Stimulated activated CD4-positive, alpha-beta T cell treated with anti-CD3 and anti-CD28 coated beads, TNF-alpha, amount 100 ng/mL, for 48 hours (primary cell): ENCODE results near the gene ZNF462.
"Not testable (repeated sequence)": the region's sequence is repeated elsewhere in the genome, so short reads cannot be mapped to it uniquely, and the experiment has no call there.

Experiments used
- DNase-seq, 3 donors: peaks; one replicate each; pipeline ENCODE4 v3.0.0-alpha.2; 2020; ENCODE audit warnings: low read depth in 3 of 3

ZNF462 gene

GRCh38 chr9:106889061-106889590 lies 26.2 kb downstream of the ZNF462 start:
- no peak for DNase-seq

GRCh38 chr9:106890608-106891007 lies 27.6 kb downstream of the ZNF462 start:
- no peak for DNase-seq

GRCh38 chr9:106891286-106891685 lies 28.3 kb downstream of the ZNF462 start:
- no peak for DNase-seq

GRCh38 chr9:106892632-106893031 lies 29.7 kb downstream of the ZNF462 start:
- DNase-seq, result no peak

GRCh38 chr9:106893088-106893487 lies 30.1 kb downstream of the ZNF462 start:
- no peak for DNase-seq

GRCh38 chr9:106896695-106897094 lies 33.7 kb downstream of the ZNF462 start:
- DNase-seq, result no peak

- DNase-seq, result no peak
Observed at GRCh38 chr9:106897236-106897635, 34.3 kb downstream of the ZNF462 start.

GRCh38 chr9:106897751-106898150 lies 34.8 kb downstream of the ZNF462 start:
- no peak for DNase-seq

GRCh38 chr9:106900523-106900922 lies 37.6 kb downstream of the ZNF462 start:
- DNase-seq, result not testable (repeated sequence)

GRCh38 chr9:106906129-106906528 lies 43.2 kb downstream of the ZNF462 start:
- no peak for DNase-seq

- DNase-seq, result no peak
Observed at GRCh38 chr9:106911951-106912350, 49.0 kb downstream of the ZNF462 start.

- DNase-seq, result no peak
Observed at GRCh38 chr9:106913276-106913675, 50.3 kb downstream of the ZNF462 start.

GRCh38 chr9:106915851-106916250 lies 52.9 kb downstream of the ZNF462 start:
- no peak for DNase-seq

GRCh38 chr9:106916466-106917235 lies 53.7 kb downstream of the ZNF462 start:
- DNase-seq, result no peak

GRCh38 chr9:106918825-106919509 lies 56.0 kb downstream of the ZNF462 start:
- no peak for DNase-seq

GRCh38 chr9:106920091-106920490 lies 57.1 kb downstream of the ZNF462 start:
- no peak for DNase-seq

- DNase-seq, result no peak
Observed at GRCh38 chr9:106920701-106921283, 57.8 kb downstream of the ZNF462 start.

GRCh38 chr9:106921341-106921899 lies 58.5 kb downstream of the ZNF462 start:
- no peak for DNase-seq

GRCh38 chr9:106922026-106922425 lies 59.1 kb downstream of the ZNF462 start:
- DNase-seq, result no peak

GRCh38 chr9:106925392-106925791 lies 62.4 kb downstream of the ZNF462 start:
- DNase-seq, result no peak

GRCh38 chr9:106927916-106928315 lies 65.0 kb downstream of the ZNF462 start:
- no peak for DNase-seq

GRCh38 chr9:106928350-106928749 lies 65.4 kb downstream of the ZNF462 start:
- no peak for DNase-seq
